T-helper 2 cell treated with Interferon-gamma antibody and Interleukin-4, amounts not matched to agents 5 μg/mL and 100 μg/mL, for 36 hours (primary cell): ENCODE data around the gene WT1.

Experiments used
- DNase-seq: peaks from one replicate; pipeline ENCODE4 v3.0.0; 2021; ENCODE audit warnings: low spot score
- H3K27ac Mint-ChIP-seq: one replicate; pipeline ENCODE4 v1.8.0; 2021; ENCODE audit warnings: mild to moderate bottlenecking, mixed read lengths
- H3K27me3 Mint-ChIP-seq: one replicate; pipeline ENCODE4 v1.8.0; 2021; ENCODE audit warnings: low read depth, mixed read lengths
- H3K36me3 Mint-ChIP-seq: one replicate; pipeline ENCODE4 v1.8.0; 2021; ENCODE audit warnings: low read depth, mixed read lengths
- H3K4me1 Mint-ChIP-seq: one replicate; pipeline ENCODE4 v1.8.0; 2021; ENCODE audit warnings: low read depth, mixed read lengths
- H3K4me3 Mint-ChIP-seq: one replicate; pipeline ENCODE4 v1.8.0; 2022; ENCODE audit warnings: mild to moderate bottlenecking, moderate library complexity, mixed read lengths
- H3K9me3 Mint-ChIP-seq: one replicate; pipeline ENCODE4 v1.8.0; 2021; ENCODE audit warnings: mixed read lengths

The WT1 gene

GRCh38 chr11:32448232-32448631 lies 12.9 kb upstream of the WT1 start:
- Mint-ChIP-seq H3K27ac (no peak overlapping the region), H3K4me3 (no peak overlapping the region), H3K27me3 (peaks cover 34% of the 10 kb centered on the region), H3K4me1 (no peaks in the 10 kb centered on the region), H3K36me3 (no peaks in the 10 kb centered on the region), H3K9me3 (no peaks in the 10 kb centered on the region)
- no peak for DNase-seq

DNA sequence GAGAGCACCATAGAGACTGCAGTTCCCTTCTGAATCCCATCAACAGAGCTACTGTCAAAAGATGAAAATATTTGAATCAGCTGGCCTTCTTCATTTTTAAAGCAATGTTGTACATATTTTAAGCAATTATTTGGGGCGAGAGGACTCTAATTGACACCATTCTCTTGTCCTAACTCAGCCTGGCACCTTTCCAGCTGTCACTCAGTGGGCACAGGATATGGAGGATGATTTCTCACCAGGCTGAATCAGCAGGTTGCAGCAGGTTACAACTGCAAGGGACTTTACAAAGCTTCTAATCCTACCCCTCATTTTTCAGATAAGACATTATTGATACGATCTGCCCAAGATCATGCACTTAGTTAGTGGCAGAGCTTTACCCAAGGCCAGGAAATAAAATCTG lies 11.9 kb upstream of the WT1 start:
- no peaks in the 10 kb centered on the region for H3K9me3 Mint-ChIP-seq
- no peak overlapping the region for H3K27ac Mint-ChIP-seq
- H3K4me3 Mint-ChIP-seq: no peak overlapping the region
- no peak for DNase-seq
- peaks cover 42% of the 10 kb centered on the region for H3K27me3 Mint-ChIP-seq
- no peaks in the 10 kb centered on the region for H3K4me1 Mint-ChIP-seq
- no peaks in the 10 kb centered on the region for H3K36me3 Mint-ChIP-seq

GRCh38 chr11:32446227-32446626 lies 10.9 kb upstream of the WT1 start:
- no peaks in the 10 kb centered on the region for H3K9me3 Mint-ChIP-seq
- H3K27me3 Mint-ChIP-seq: peaks cover 51% of the 10 kb centered on the region
- DNase-seq: no peak
- no peak overlapping the region for H3K4me3 Mint-ChIP-seq
- no peaks in the 10 kb centered on the region for H3K4me1 Mint-ChIP-seq
- no peak overlapping the region for H3K27ac Mint-ChIP-seq
- no peaks in the 10 kb centered on the region for H3K36me3 Mint-ChIP-seq

- H3K27ac Mint-ChIP-seq: no peak overlapping the region
- DNase-seq: no peak
- H3K4me1 Mint-ChIP-seq: peaks cover 3% of the 10 kb centered on the region
- no peaks in the 10 kb centered on the region for H3K9me3 Mint-ChIP-seq
- H3K27me3 Mint-ChIP-seq: peaks cover 68% of the 10 kb centered on the region
- no peak overlapping the region for H3K4me3 Mint-ChIP-seq
- no peaks in the 10 kb centered on the region for H3K36me3 Mint-ChIP-seq
Observed at GRCh38 chr11:32444186-32444585, 8.8 kb upstream of the WT1 start.

DNA sequence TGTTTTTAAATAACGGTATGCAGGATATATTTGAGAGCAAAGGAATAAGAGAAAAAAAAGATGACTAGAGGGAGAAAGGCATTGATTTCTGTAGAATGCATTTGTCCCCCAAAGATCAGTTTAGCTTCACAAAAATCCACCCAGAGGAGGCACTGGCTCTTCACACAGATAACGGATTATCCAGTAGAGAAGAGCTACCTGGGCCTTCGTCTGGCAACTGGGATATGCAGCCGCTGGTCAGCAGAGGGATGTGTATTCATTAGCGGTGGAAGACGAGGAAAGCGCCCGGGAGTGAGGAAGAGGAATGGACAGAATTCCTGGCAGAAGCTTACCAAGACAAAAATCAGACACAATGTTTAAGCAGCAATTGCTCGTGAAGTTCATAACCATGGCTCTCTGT lies 5.6 kb upstream of the WT1 start:
- no peaks in the 10 kb centered on the region for H3K9me3 Mint-ChIP-seq
- peaks cover 86% of the 10 kb centered on the region for H3K27me3 Mint-ChIP-seq
- H3K27ac Mint-ChIP-seq: no peak overlapping the region
- peaks cover 2% of the 10 kb centered on the region for H3K36me3 Mint-ChIP-seq
- no peak for DNase-seq
- peaks cover 8% of the 10 kb centered on the region for H3K4me1 Mint-ChIP-seq
- H3K4me3 Mint-ChIP-seq: no peak overlapping the region

- Mint-ChIP-seq H3K4me3 (no peak overlapping the region), H3K27ac (no peak overlapping the region), H3K9me3 (no peaks in the 10 kb centered on the region), H3K36me3 (peaks cover 4% of the 10 kb centered on the region), H3K4me1 (peaks cover 11% of the 10 kb centered on the region), H3K27me3 (peaks cover 87% of the 10 kb centered on the region)
- no peak for DNase-seq
Observed at GRCh38 chr11:32440312-32440908, 5.1 kb upstream of the WT1 start.

DNA sequence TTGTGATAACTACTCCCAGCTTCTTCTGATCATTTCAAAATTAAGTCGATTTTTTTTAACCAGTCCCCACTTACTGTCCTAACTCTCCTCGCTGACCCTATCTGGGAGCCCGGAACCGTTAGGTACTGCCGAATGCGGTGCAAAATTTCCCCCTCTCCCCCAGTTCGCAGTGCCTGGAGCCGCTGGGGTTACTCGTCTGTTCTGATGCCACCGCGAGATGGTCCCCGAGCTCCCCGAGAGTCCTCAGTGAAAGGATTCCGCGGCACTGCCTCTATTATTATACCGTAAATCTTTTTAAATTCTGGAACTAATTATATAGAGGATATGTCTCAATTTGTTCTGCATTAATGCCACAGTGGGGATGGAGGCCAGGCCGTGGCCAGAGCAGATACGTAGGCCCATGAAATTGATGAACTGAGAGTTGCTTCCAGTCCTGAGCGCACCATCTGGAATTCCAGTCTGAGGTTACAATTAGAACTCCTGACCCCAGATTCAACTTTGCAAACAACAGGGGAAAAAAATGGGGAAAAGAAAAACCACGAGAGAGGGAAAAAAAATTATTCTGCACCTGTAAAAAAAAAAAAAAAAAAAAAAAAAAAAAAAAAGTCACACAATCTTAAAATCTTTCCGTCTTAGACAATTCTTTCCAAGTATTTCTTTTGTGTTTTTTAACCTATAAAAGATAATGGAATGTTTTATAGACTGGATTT lies 4.3 kb upstream of the WT1 start:
- peaks cover 4% of the 10 kb centered on the region for H3K36me3 Mint-ChIP-seq
- peaks cover 85% of the 10 kb centered on the region for H3K27me3 Mint-ChIP-seq
- no peak for DNase-seq
- H3K4me3 Mint-ChIP-seq: no peak overlapping the region
- peak overlapping the region; percentile 60 for H3K27ac Mint-ChIP-seq
- peaks cover 11% of the 10 kb centered on the region for H3K4me1 Mint-ChIP-seq
- H3K9me3 Mint-ChIP-seq: no peaks in the 10 kb centered on the region

GRCh38 chr11:32438866-32439489 lies 3.6 kb upstream of the WT1 start:
- H3K4me1 Mint-ChIP-seq: peaks cover 12% of the 10 kb centered on the region
- no peak overlapping the region for H3K27ac Mint-ChIP-seq
- H3K4me3 Mint-ChIP-seq: no peak overlapping the region
- H3K9me3 Mint-ChIP-seq: no peaks in the 10 kb centered on the region
- no peak for DNase-seq
- peaks cover 88% of the 10 kb centered on the region for H3K27me3 Mint-ChIP-seq
- peaks cover 4% of the 10 kb centered on the region for H3K36me3 Mint-ChIP-seq

- Mint-ChIP-seq H3K4me1 (peaks cover 18% of the 10 kb centered on the region), H3K27ac (no peak overlapping the region), H3K9me3 (no peaks in the 10 kb centered on the region), H3K4me3 (no peak overlapping the region), H3K27me3 (peaks cover 91% of the 10 kb centered on the region), H3K36me3 (peaks cover 4% of the 10 kb centered on the region)
- DNase-seq: no peak
Observed at GRCh38 chr11:32438346-32438865, 3.1 kb upstream of the WT1 start.

DNA sequence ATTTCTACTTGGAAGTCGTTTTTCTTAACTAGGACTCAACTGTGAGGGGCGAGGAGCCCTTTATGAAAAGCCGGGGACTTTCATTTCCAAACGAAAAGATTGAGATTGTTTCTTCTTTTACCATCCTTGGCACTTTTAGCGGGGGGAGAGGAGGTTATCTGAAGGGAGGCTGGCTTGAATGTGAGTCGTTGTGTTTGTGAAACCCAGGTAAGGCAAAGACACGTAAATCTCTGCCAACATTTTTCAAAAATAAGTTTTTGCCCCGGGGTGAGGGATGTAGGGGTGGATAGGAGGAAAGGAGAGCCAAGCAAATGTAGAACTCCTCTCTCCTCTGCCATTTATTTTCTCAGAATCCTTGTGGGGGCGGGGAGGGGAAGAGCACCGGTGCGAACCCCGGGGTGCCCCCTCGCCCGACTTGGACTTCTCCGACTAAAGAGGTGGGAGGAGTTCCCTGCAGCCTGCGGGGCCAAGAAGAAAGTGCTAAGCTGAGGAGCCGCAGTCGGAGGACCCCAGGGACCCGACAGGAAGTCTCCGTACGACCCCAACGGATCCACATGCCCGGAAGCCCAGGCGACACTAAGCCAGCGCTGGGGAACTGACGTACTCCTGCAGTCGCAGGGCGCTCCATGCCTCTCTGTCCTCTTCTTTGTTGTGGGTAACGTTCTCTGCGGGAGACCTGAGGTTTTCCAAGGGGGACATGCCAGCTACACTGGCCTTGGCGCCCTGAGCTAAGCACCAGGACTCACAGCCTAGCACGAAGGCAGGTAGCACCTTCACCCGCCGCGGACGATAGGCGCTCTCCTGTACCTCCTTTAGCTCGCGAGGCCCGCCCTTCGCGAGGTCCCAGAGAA lies 2.4 kb upstream of the WT1 start:
- H3K27me3 Mint-ChIP-seq: peaks cover 91% of the 10 kb centered on the region
- peaks cover 18% of the 10 kb centered on the region for H3K4me1 Mint-ChIP-seq
- peak overlapping the region; percentile 52 for H3K27ac Mint-ChIP-seq
- DNase-seq: no peak
- H3K4me3 Mint-ChIP-seq: no peak overlapping the region
- no peaks in the 10 kb centered on the region for H3K9me3 Mint-ChIP-seq
- H3K36me3 Mint-ChIP-seq: peaks cover 4% of the 10 kb centered on the region

GRCh38 chr11:32436751-32437494 lies 1.6 kb upstream of the WT1 start:
- Mint-ChIP-seq H3K36me3 (peaks cover 4% of the 10 kb centered on the region), H3K4me1 (peaks cover 18% of the 10 kb centered on the region), H3K27ac (no peak overlapping the region), H3K27me3 (peaks cover 92% of the 10 kb centered on the region), H3K4me3 (no peak overlapping the region), H3K9me3 (no peaks in the 10 kb centered on the region)
- DNase-seq: no peak

DNA sequence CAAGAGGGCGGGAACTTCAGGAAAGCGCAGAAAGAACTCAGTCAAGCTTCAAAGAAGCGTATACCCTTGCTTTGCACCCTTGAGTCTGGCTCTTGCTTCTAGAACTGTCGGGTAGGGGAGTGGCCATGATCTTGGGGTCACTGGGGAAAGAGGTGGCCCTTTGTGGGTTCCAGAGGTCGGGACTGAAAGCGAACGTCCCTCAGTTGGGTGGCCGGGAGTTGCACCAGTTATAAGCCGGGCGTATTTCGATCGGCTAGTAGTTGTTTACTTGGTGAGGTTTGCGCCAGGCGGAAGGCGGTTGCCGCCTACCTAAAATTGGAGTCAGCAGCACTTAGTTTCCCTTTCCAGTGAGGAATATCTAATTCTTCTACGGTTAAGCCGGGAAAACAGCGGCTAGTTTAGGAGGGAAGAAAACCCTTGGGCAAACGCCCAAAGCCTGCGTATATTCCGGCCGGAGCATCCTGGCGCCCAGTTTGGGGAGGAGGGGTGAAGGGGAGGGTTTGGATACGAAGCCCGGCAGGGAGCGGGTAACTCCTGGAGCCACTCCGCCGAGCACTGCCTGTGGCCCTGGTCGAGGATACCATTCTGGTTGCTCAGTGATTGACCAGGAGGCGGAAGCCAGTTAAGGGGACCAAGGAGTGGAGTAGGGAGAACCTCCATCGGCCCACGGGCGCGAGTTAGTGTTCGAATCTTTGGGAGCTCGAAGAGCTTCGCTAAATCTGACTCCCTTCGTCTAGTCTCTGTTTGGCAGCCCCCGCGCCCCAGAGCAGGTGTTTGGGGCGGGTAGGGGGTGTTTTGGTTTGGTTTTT lies 807 bp upstream of the WT1 start:
- peak overlapping the region; percentile 52 for H3K4me3 Mint-ChIP-seq
- H3K27ac Mint-ChIP-seq: peak overlapping the region; percentile 80
- peaks cover 18% of the 10 kb centered on the region for H3K4me1 Mint-ChIP-seq
- no peak for DNase-seq
- no peaks in the 10 kb centered on the region for H3K9me3 Mint-ChIP-seq
- H3K36me3 Mint-ChIP-seq: peaks cover 4% of the 10 kb centered on the region
- peaks cover 92% of the 10 kb centered on the region for H3K27me3 Mint-ChIP-seq

GRCh38 chr11:32435152-32435480 lies 223 bp downstream of the WT1 start:
- Mint-ChIP-seq H3K27me3 (peaks cover 92% of the 10 kb centered on the region), H3K36me3 (peaks cover 6% of the 10 kb centered on the region), H3K4me3 (no peak overlapping the region), H3K4me1 (peaks cover 18% of the 10 kb centered on the region), H3K9me3 (no peaks in the 10 kb centered on the region), H3K27ac (no peak overlapping the region)
- DNase-seq: no peak
